Fibroblast of lung (primary cell): ENCODE data around the gene MYH15. TPM values are rescaled to one million over a fixed set of nuclear protein-coding genes. Genes with fewer than 3 reads are reported as not detected.

Experiments
- DNase-seq, 2 donors: peaks; one replicate each; pipeline versions ENCODE4 v3.0.0 to v3.0.0-alpha.2; 2010; ENCODE audit warnings: low read depth in 2 of 2
- H2AFZ ChIP-seq: 2 replicates; pipeline ENCODE4 v1.5.1; 2012; ENCODE audit warnings: low read length, control low read depth, inconsistent platforms
- H3K27ac ChIP-seq: 2 replicates; pipeline ENCODE4 v1.5.1; 2011; ENCODE audit warnings: low read length, control low read depth; ENCODE audit not compliant: insufficient read depth
- H3K27me3 ChIP-seq: 2 replicates; pipeline ENCODE4 v1.5.1; 2011; ENCODE audit warnings: mild to moderate bottlenecking, low read length; ENCODE audit not compliant: control insufficient read depth, insufficient read depth
- H3K36me3 ChIP-seq: 2 replicates; pipeline ENCODE4 v1.5.1; 2011; ENCODE audit warnings: low read length; ENCODE audit not compliant: control insufficient read depth, insufficient read depth
- H3K4me1 ChIP-seq: 2 replicates; pipeline ENCODE4 v1.5.1; 2011; ENCODE audit warnings: low read length; ENCODE audit not compliant: control insufficient read depth, insufficient read depth; ENCODE audit errors: extremely low read depth
- H3K4me2 ChIP-seq: 2 replicates; pipeline ENCODE4 v1.5.1; 2011; ENCODE audit warnings: low read length, control low read depth; ENCODE audit not compliant: insufficient read depth; ENCODE audit errors: extremely low read depth
- H3K4me3 ChIP-seq, 4 experiments: fragments of 200-600 bp in 1 of 4; sonication (generic) in 1 of 4; replicated peaks in 1 of 4; 2 replicates each; pipeline ENCODE4 v1.5.1; 2011 to 2016; ENCODE audit warnings: low read length in 4 of 4, low read depth in 3 of 4, mild to moderate bottlenecking in 3 of 4, control low read depth in 2 of 4, inconsistent platforms in 1 of 4, mixed read lengths in 1 of 4; ENCODE audit not compliant: insufficient read depth in 1 of 4; ENCODE audit errors: control extremely low read depth in 1 of 4
- H3K79me2 ChIP-seq: 2 replicates; pipeline ENCODE4 v1.5.1; 2012; ENCODE audit warnings: mild to moderate bottlenecking, low read length, inconsistent platforms; ENCODE audit not compliant: control insufficient read depth, insufficient read depth
- H3K9ac ChIP-seq: 2 replicates; pipeline ENCODE4 v1.5.1; 2011; ENCODE audit warnings: mild to moderate bottlenecking, low read length, control low read depth; ENCODE audit not compliant: insufficient read depth
- H3K9me3 ChIP-seq: 2 replicates; pipeline ENCODE4 v1.5.1; 2012; ENCODE audit warnings: low read depth, low read length; ENCODE audit not compliant: control insufficient read depth, insufficient read depth
- H4K20me1 ChIP-seq: 2 replicates; pipeline ENCODE4 v1.5.1; 2011; ENCODE audit warnings: low read length; ENCODE audit not compliant: control insufficient read depth, insufficient read depth; ENCODE audit errors: extremely low read depth
- CTCF ChIP-seq, 2 donors: IDR thresholded peaks in 1 of 2; conservative IDR thresholded peaks in 1 of 2; 1 replicate in 1 of 2; 2 replicates in 1 of 2; pipeline ENCODE4 v1.5.1; 2011 to 2012; ENCODE audit warnings: low read length in 2 of 2, control low read depth in 1 of 2, inconsistent platforms in 1 of 2, low read depth in 1 of 2, mild to moderate bottlenecking in 1 of 2
- EZH2 ChIP-seq: IDR thresholded peaks from 2 replicates; pipeline ENCODE4 v1.5.1; 2012; ENCODE audit warnings: low read length, control low read depth, mild to moderate bottlenecking; ENCODE audit errors: missing control alignments
- polyA plus RNA-seq, 2 donors: library from polyadenylated mRNA; depleted of rRNA in 1 of 2; stranded (reverse) in 1 of 2; unstranded in 1 of 2; fragments of >200 nt; gene quantifications; 2 replicates each; pipeline ENCODE4 v1.2.1, GENCODE V29; 2011 to 2012; ENCODE audit warnings: missing spikeins in 1 of 2
- total RNA-seq: library from RNA; depleted of rRNA; stranded (reverse); fragments of >200 nt; gene quantifications from 2 replicates; pipeline ENCODE4 v1.2.1, GENCODE V29; 2014

Gene MYH15
- total and polyA plus RNA-seq, 2 donors (not counting 1 experiment from before 2014, with no cell fraction given) = 0.05 to 0.17 TPM

GRCh38 chr3:108472001-108472591 is 38.3 kb downstream of the MYH15 start:
- H3K9me3 ChIP-seq = no peaks in the 10 kb centered on the region
- no peaks in the 10 kb centered on the region for H3K27me3 ChIP-seq
- H4K20me1 ChIP-seq = no peaks in the 10 kb centered on the region
- H3K27ac ChIP-seq = peak overlapping the region; percentile 55
- H3K4me1 ChIP-seq = peaks cover 3% of the 10 kb centered on the region
- no peak overlapping the region for H3K9ac ChIP-seq
- H2AFZ ChIP-seq = no peak overlapping the region
- TF ChIP-seq CTCF (conservative IDR thresholded peaks at IDR 0.05 in 1 of 2, IDR thresholded peaks at IDR 0.05 in 1 of 2; ENCODE audit: low read depth in 1 of 2, low read length in 2 of 2) (no peak), EZH2 (no peak)
- H3K4me2 ChIP-seq = peak overlapping the region; percentile 65
- peak; percentile 82 to 94 for DNase-seq
- H3K79me2 ChIP-seq = no peaks in the 10 kb centered on the region
- no peak overlapping the region for H3K4me3 ChIP-seq
- H3K36me3 ChIP-seq = no peaks in the 10 kb centered on the region

- H4K20me1 ChIP-seq = no peaks in the 10 kb centered on the region
- H3K4me1 ChIP-seq = peaks cover 3% of the 10 kb centered on the region
- no peak overlapping the region for H2AFZ ChIP-seq
- TF ChIP-seq CTCF (conservative IDR thresholded peaks at IDR 0.05 in 1 of 2, IDR thresholded peaks at IDR 0.05 in 1 of 2; ENCODE audit: low read depth in 1 of 2, low read length in 2 of 2) (no peak), EZH2 (no peak)
- no peaks in the 10 kb centered on the region for H3K36me3 ChIP-seq
- H3K4me2 ChIP-seq = peak overlapping the region; percentile 17
- no peak overlapping the region for H3K4me3 ChIP-seq
- H3K9me3 ChIP-seq = no peaks in the 10 kb centered on the region
- no peaks in the 10 kb centered on the region for H3K79me2 ChIP-seq
- no peaks in the 10 kb centered on the region for H3K27me3 ChIP-seq
- H3K9ac ChIP-seq = no peak overlapping the region
- DNase-seq = peak; percentile 25 to 26
- no peak overlapping the region for H3K27ac ChIP-seq
These were observed 39.0 kb downstream of the MYH15 start for GRCh38 chr3:108471426-108471825.

GRCh38 chr3:108469126-108469525 is 41.3 kb downstream of the MYH15 start:
- Histone ChIP-seq H3K9me3 (no peaks in the 10 kb centered on the region), H3K27ac (no peak overlapping the region), H3K36me3 (no peaks in the 10 kb centered on the region), H3K4me1 (peaks cover 3% of the 10 kb centered on the region), H2AFZ (no peak overlapping the region), H3K9ac (no peak overlapping the region), H3K27me3 (no peaks in the 10 kb centered on the region), H3K79me2 (no peaks in the 10 kb centered on the region), H4K20me1 (no peaks in the 10 kb centered on the region), H3K4me3 (no peak overlapping the region), H3K4me2 (no peak overlapping the region)
- no peak for DNase-seq
- no peak for TF ChIP-seq EZH2
- no peak for TF ChIP-seq CTCF (conservative IDR thresholded peaks at IDR 0.05 in 1 of 2, IDR thresholded peaks at IDR 0.05 in 1 of 2; ENCODE audit: low read depth in 1 of 2, low read length in 2 of 2)
